Liver (tissue), 9 donors: Measurements from ENCODE around the gene NEIL3. TPM values are rescaled to one million over a fixed set of nuclear protein-coding genes. Genes with fewer than 3 reads are reported as not detected.

Source experiments
- DNase-seq: peaks from one replicate; pipeline ENCODE4 v3.0.0-alpha.2; 2017; ENCODE audit warnings: low spot score
- H3K27ac ChIP-seq, 2 donors: one replicate each; pipeline ENCODE4 v1.7.0; 2013; ENCODE audit warnings: inconsistent platforms in 2 of 2, low read length in 2 of 2, control low read depth in 1 of 2, low read depth in 1 of 2, mild to moderate bottlenecking in 1 of 2
- H3K27me3 ChIP-seq, 4 donors: one replicate each; pipeline versions ENCODE4 v1.6.1 to v1.7.0; 2013; ENCODE audit warnings: low read length in 3 of 4, inconsistent platforms in 1 of 4, mild to moderate bottlenecking in 1 of 4, moderate library complexity in 1 of 4; ENCODE audit not compliant: control insufficient read depth in 4 of 4, insufficient read depth in 4 of 4
- H3K36me3 ChIP-seq, 4 donors: one replicate each; pipeline versions ENCODE4 v1.6.1 to v1.7.0; 2013; ENCODE audit warnings: low read length in 3 of 4, mild to moderate bottlenecking in 3 of 4, low read depth in 1 of 4, moderate library complexity in 1 of 4; ENCODE audit not compliant: control insufficient read depth in 4 of 4, insufficient read depth in 3 of 4
- H3K4me1 ChIP-seq, 4 donors: one replicate each; pipeline versions ENCODE4 v1.6.1 to v1.7.0; 2013; ENCODE audit warnings: low read length in 3 of 4, mild to moderate bottlenecking in 3 of 4, moderate library complexity in 1 of 4; ENCODE audit not compliant: control insufficient read depth in 4 of 4, insufficient read depth in 4 of 4
- H3K4me3 ChIP-seq, 3 donors: one replicate each; pipeline versions ENCODE4 v1.6.1 to v1.7.0; 2013; ENCODE audit warnings: low read length in 3 of 3, control low read depth in 1 of 3, low read depth in 1 of 3, mild to moderate bottlenecking in 1 of 3
- H3K9ac ChIP-seq, 2 donors: one replicate each; pipeline ENCODE4 v1.7.0; 2013; ENCODE audit warnings: low read length in 2 of 2, mild to moderate bottlenecking in 2 of 2, moderate library complexity in 2 of 2, control low read depth in 1 of 2, low read depth in 1 of 2
- H3K9me3 ChIP-seq, 4 donors: one replicate each; pipeline versions ENCODE4 v1.6.1 to v1.7.0; 2013; ENCODE audit warnings: low read length in 3 of 4; ENCODE audit not compliant: control insufficient read depth in 4 of 4
- EGR1 ChIP-seq, 2 donors: IDR thresholded peaks; 2 replicates each; pipeline ENCODE4 v1.6.1; 2016 to 2018; ENCODE audit warnings: antibody characterized with exemption in 2 of 2, low read depth in 2 of 2
- FOXA1 ChIP-seq: IDR thresholded peaks from 2 replicates; pipeline ENCODE4 v1.6.1; 2016; ENCODE audit warnings: antibody characterized with exemption
- FOXA2 ChIP-seq: IDR thresholded peaks from 2 replicates; pipeline ENCODE4 v1.6.1; 2016; ENCODE audit warnings: antibody characterized with exemption
- GABPA ChIP-seq, 2 donors: IDR thresholded peaks in 1 of 2; conservative IDR thresholded peaks in 1 of 2; 2 replicates each; pipeline ENCODE4 v1.6.1; 2016; ENCODE audit warnings: antibody characterized with exemption in 2 of 2, mild to moderate bottlenecking in 1 of 2, moderate library complexity in 1 of 2
- HNF4A ChIP-seq, 2 donors: conservative IDR thresholded peaks; 2 replicates each; pipeline ENCODE4 v1.6.1; 2016; ENCODE audit warnings: antibody characterized with exemption in 2 of 2, mild to moderate bottlenecking in 2 of 2
- HNF4G ChIP-seq: IDR thresholded peaks from 2 replicates; pipeline ENCODE4 v1.6.1; 2016; ENCODE audit warnings: antibody characterized with exemption
- NR2F2 ChIP-seq: IDR thresholded peaks from 2 replicates; pipeline ENCODE4 v1.6.1; 2016; ENCODE audit warnings: antibody characterized with exemption
- RAD21 ChIP-seq, 2 donors: IDR thresholded peaks; 2 replicates each; pipeline ENCODE4 v1.6.1; 2016; ENCODE audit warnings: antibody characterized with exemption in 2 of 2, mild to moderate bottlenecking in 2 of 2
- RXRA ChIP-seq, 2 donors: IDR thresholded peaks; 2 replicates each; pipeline ENCODE4 v1.6.1; 2017 to 2018; ENCODE audit warnings: antibody characterized with exemption in 2 of 2, mild to moderate bottlenecking in 1 of 2
- SP1 ChIP-seq: IDR thresholded peaks from 2 replicates; pipeline ENCODE4 v1.6.1; 2018; ENCODE audit warnings: antibody characterized with exemption, mild to moderate bottlenecking
- TAF1 ChIP-seq: conservative IDR thresholded peaks from 2 replicates; pipeline ENCODE4 v1.6.1; 2016; ENCODE audit warnings: antibody characterized with exemption, mild to moderate bottlenecking
- YY1 ChIP-seq: IDR thresholded peaks from 2 replicates; pipeline ENCODE4 v1.6.1; 2016; ENCODE audit warnings: antibody characterized with exemption, mild to moderate bottlenecking
- WGBS: extraction: QIAGEN DNeasy Blood & Tissue Kit; methylation state at CpG from one replicate; pipeline ENCODE4 v1.1.7; 2013; 5-methylcytosine and 5-hydroxymethylcytosine counted together
- polyA plus RNA-seq, 2 donors: library from polyadenylated mRNA; stranded (reverse) in 1 of 2; unstranded in 1 of 2; fragments of 200-250 nt in 1 of 2; fragments of >200 nt in 1 of 2; fragmentation: Nextera tagmentation in 1 of 2; extraction: Ambion mirVana in 1 of 2; gene quantifications; one replicate each; pipeline versions ENCODE4 v1.2.1 to v1.2.3, GENCODE V29; 2013 to 2015
- total RNA-seq, 2 donors: library from RNA; depleted of rRNA; stranded (reverse); fragments of >200 nt; gene quantifications; one replicate each; pipeline ENCODE4 v1.2.3, GENCODE V29; 2014
- TF ChIP-seq, protein P1 (sequence below): fragments of 150-350 bp; IDR thresholded peaks from 2 replicates; pipeline ENCODE4 v1.5.1; 2017; ENCODE audit warnings: improper control_type of control experiment, low read depth, low read length; ENCODE audit not compliant: missing input control
- TF ChIP-seq, protein P2 (sequence below): IDR thresholded peaks from 2 replicates; pipeline ENCODE4 v1.6.1; 2016; ENCODE audit warnings: antibody characterized with exemption, mild to moderate bottlenecking
- TF ChIP-seq, protein P3 (sequence below): IDR thresholded peaks from 2 replicates; pipeline ENCODE4 v1.6.1; 2016; ENCODE audit warnings: antibody characterized with exemption
- TF ChIP-seq, protein P4 (sequence below): IDR thresholded peaks from 2 replicates; pipeline ENCODE4 v1.6.1; 2016; ENCODE audit warnings: antibody characterized with exemption
- TF ChIP-seq, protein P5 (sequence below): IDR thresholded peaks from 2 replicates; pipeline ENCODE4 v1.6.1; 2016; ENCODE audit warnings: antibody characterized with exemption
- donor health status: healthy.
- donor health status: healthy.
- donor health status: healthy.
- donor health status: healthy.
- donor health status: healthy.

NEIL3 gene
- total and polyA plus RNA-seq, 4 donors: 0.07 to 11.0 (median 0.19) TPM

DNA sequence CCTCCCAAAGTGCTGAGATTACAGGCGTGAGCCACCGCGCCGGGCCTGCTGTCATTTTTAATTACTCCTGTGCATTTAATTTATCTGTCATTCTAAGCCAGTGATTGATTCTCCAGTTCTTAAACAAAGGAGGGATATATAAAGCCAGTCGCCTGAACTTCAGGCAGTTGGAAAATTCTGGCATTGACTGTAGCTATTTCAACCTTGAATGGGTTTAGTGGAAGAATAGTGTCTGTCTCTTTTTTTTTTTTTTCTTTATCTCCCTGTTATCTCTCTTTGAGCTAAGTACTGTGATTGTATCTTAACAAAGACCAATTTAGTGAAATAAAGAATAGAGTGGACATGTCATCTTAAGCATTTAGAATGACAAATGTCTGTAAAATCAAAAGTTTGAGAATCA, 11.0 kb downstream of the NEIL3 start:
- Histone ChIP-seq H3K4me1 (no peaks in the 10 kb centered on the region), H3K9me3 (no peaks in the 10 kb centered on the region), H3K27ac (no peak overlapping the region), H3K27me3 (no peaks in the 10 kb centered on the region), H3K36me3 (no peaks in the 10 kb centered on the region), H3K9ac (no peak overlapping the region), H3K4me3 (no peak overlapping the region)
- TF ChIP-seq HNF4G (no peak), TAF1 (no peak), RXRA (IDR thresholded peaks at IDR 0.05) (no peak), RAD21 (IDR thresholded peaks at IDR 0.05) (no peak), HNF4A (conservative IDR thresholded peaks at IDR 0.05) (no peak), FOXA1 (no peak), NR2F2 (no peak), EGR1 (IDR thresholded peaks at IDR 0.05; ENCODE audit: low read depth in 2 of 2) (no peak), SP1 (no peak), GABPA (IDR thresholded peaks at IDR 0.05 in 1 of 2, conservative IDR thresholded peaks at IDR 0.05 in 1 of 2) (no peak), YY1 (no peak), FOXA2 (no peak)
- TF ChIP-seq, protein P1, sequence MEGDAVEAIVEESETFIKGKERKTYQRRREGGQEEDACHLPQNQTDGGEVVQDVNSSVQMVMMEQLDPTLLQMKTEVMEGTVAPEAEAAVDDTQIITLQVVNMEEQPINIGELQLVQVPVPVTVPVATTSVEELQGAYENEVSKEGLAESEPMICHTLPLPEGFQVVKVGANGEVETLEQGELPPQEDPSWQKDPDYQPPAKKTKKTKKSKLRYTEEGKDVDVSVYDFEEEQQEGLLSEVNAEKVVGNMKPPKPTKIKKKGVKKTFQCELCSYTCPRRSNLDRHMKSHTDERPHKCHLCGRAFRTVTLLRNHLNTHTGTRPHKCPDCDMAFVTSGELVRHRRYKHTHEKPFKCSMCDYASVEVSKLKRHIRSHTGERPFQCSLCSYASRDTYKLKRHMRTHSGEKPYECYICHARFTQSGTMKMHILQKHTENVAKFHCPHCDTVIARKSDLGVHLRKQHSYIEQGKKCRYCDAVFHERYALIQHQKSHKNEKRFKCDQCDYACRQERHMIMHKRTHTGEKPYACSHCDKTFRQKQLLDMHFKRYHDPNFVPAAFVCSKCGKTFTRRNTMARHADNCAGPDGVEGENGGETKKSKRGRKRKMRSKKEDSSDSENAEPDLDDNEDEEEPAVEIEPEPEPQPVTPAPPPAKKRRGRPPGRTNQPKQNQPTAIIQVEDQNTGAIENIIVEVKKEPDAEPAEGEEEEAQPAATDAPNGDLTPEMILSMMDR: no peak
- TF ChIP-seq, protein P2, sequence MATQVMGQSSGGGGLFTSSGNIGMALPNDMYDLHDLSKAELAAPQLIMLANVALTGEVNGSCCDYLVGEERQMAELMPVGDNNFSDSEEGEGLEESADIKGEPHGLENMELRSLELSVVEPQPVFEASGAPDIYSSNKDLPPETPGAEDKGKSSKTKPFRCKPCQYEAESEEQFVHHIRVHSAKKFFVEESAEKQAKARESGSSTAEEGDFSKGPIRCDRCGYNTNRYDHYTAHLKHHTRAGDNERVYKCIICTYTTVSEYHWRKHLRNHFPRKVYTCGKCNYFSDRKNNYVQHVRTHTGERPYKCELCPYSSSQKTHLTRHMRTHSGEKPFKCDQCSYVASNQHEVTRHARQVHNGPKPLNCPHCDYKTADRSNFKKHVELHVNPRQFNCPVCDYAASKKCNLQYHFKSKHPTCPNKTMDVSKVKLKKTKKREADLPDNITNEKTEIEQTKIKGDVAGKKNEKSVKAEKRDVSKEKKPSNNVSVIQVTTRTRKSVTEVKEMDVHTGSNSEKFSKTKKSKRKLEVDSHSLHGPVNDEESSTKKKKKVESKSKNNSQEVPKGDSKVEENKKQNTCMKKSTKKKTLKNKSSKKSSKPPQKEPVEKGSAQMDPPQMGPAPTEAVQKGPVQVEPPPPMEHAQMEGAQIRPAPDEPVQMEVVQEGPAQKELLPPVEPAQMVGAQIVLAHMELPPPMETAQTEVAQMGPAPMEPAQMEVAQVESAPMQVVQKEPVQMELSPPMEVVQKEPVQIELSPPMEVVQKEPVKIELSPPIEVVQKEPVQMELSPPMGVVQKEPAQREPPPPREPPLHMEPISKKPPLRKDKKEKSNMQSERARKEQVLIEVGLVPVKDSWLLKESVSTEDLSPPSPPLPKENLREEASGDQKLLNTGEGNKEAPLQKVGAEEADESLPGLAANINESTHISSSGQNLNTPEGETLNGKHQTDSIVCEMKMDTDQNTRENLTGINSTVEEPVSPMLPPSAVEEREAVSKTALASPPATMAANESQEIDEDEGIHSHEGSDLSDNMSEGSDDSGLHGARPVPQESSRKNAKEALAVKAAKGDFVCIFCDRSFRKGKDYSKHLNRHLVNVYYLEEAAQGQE: no peak
- TF ChIP-seq, protein P3, sequence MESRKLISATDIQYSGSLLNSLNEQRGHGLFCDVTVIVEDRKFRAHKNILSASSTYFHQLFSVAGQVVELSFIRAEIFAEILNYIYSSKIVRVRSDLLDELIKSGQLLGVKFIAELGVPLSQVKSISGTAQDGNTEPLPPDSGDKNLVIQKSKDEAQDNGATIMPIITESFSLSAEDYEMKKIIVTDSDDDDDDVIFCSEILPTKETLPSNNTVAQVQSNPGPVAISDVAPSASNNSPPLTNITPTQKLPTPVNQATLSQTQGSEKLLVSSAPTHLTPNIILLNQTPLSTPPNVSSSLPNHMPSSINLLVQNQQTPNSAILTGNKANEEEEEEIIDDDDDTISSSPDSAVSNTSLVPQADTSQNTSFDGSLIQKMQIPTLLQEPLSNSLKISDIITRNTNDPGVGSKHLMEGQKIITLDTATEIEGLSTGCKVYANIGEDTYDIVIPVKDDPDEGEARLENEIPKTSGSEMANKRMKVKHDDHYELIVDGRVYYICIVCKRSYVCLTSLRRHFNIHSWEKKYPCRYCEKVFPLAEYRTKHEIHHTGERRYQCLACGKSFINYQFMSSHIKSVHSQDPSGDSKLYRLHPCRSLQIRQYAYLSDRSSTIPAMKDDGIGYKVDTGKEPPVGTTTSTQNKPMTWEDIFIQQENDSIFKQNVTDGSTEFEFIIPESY: no peak
- TF ChIP-seq, protein P4, sequence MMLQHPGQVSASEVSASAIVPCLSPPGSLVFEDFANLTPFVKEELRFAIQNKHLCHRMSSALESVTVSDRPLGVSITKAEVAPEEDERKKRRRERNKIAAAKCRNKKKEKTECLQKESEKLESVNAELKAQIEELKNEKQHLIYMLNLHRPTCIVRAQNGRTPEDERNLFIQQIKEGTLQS: no peak
- TF ChIP-seq, protein P5, sequence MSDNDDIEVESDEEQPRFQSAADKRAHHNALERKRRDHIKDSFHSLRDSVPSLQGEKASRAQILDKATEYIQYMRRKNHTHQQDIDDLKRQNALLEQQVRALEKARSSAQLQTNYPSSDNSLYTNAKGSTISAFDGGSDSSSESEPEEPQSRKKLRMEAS: no peak
- 99% methylated on average over 5 of the region's 5 CpGs for WGBS
- DNase-seq: no peak

DNA sequence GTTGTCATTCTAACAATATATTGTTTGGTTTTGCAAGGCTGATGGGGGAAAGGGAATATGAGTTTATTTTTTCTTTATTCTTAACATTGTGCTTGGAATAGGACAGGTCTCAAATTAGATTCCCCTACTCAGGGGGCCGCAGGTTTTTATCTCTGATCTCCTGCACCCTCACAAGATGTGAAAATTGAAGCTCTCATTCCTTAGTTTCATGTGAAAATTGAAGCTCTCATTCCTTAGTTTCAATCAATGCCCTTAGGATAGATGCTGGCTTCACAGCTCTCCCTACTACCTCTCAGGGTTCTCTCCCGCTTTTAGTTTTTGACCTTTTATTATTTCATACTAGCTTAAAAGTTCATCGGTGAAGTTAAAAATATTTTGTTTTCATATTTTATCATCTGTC, 12.0 kb downstream of the NEIL3 start:
- no peaks in the 10 kb centered on the region for H3K9me3 ChIP-seq
- H3K36me3 ChIP-seq: no peaks in the 10 kb centered on the region
- H3K27ac ChIP-seq: no peak overlapping the region
- no peak for TF ChIP-seq RXRA (IDR thresholded peaks at IDR 0.05)
- TF ChIP-seq, protein P2: no peak
- TF ChIP-seq, protein P4: no peak
- TF ChIP-seq GABPA (IDR thresholded peaks at IDR 0.05 in 1 of 2, conservative IDR thresholded peaks at IDR 0.05 in 1 of 2): no peak
- H3K4me1 ChIP-seq: no peaks in the 10 kb centered on the region
- no peaks in the 10 kb centered on the region for H3K27me3 ChIP-seq
- WGBS: 90% methylated on average over 3 of the region's 3 CpGs
- H3K4me3 ChIP-seq: no peak overlapping the region
- DNase-seq: no peak
- H3K9ac ChIP-seq: no peak overlapping the region
